Measurements from ENCODE around the gene NLE1.

DNA sequence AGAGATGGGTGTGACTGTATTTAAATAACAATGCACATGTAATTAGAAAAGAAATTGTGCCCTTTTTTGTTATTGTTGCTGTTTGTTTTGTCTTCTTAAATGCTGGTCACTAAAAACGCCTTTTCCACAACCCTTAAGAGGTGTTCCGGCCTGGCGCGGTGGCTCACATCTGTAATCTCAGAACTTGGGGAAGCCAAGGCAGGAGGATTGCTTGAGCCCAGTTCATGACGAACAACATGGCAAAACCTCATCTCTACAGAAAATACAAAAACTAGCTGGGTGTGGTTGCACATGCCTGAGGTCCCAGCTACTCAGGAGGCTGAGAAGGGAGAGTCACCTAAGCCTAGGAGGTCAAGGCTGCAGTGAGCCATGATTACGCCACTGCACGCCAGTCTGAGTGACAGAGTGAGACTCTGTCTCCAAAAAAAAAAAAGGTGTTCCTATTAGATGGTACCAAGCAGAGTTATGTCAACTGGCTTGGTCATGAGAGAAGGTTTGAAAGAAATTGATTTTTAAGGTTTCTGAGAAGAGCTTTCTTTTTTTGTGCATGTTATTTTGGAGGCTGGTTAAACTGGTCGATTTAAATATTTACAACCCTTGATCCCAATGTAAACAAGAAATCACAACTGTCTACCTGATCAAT, 55.1 kb downstream of the NLE1 start:
- TF ChIP-seq CTCF (IDR thresholded peaks at IDR 0.05; ENCODE audit: poor library complexity, severe bottlenecking) (no peak), EP300 (conservative IDR thresholded peaks at IDR 0.05; ENCODE audit: poor library complexity, severe bottlenecking) (no peak), EZH2 (IDR thresholded peaks at IDR 0.05; ENCODE audit: borderline replicate concordance, insufficient read depth, low read length, poor library complexity, severe bottlenecking) (no peak), TAF1 (IDR thresholded peaks at IDR 0.05; ENCODE audit: low read depth) (no peak), SMC3 (conservative IDR thresholded peaks at IDR 0.05; ENCODE audit: poor library complexity) (no peak), POLR2AphosphoS5 (IDR thresholded peaks at IDR 0.05) (no peak), RAD21 (conservative IDR thresholded peaks at IDR 0.05) (no peak)
- TF ChIP-seq, protein P1, sequence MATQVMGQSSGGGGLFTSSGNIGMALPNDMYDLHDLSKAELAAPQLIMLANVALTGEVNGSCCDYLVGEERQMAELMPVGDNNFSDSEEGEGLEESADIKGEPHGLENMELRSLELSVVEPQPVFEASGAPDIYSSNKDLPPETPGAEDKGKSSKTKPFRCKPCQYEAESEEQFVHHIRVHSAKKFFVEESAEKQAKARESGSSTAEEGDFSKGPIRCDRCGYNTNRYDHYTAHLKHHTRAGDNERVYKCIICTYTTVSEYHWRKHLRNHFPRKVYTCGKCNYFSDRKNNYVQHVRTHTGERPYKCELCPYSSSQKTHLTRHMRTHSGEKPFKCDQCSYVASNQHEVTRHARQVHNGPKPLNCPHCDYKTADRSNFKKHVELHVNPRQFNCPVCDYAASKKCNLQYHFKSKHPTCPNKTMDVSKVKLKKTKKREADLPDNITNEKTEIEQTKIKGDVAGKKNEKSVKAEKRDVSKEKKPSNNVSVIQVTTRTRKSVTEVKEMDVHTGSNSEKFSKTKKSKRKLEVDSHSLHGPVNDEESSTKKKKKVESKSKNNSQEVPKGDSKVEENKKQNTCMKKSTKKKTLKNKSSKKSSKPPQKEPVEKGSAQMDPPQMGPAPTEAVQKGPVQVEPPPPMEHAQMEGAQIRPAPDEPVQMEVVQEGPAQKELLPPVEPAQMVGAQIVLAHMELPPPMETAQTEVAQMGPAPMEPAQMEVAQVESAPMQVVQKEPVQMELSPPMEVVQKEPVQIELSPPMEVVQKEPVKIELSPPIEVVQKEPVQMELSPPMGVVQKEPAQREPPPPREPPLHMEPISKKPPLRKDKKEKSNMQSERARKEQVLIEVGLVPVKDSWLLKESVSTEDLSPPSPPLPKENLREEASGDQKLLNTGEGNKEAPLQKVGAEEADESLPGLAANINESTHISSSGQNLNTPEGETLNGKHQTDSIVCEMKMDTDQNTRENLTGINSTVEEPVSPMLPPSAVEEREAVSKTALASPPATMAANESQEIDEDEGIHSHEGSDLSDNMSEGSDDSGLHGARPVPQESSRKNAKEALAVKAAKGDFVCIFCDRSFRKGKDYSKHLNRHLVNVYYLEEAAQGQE (IDR thresholded peaks at IDR 0.05; ENCODE audit: borderline replicate concordance), result no peak

Data from neural cell (in vitro differentiated cells).